Neural progenitor cell (in vitro differentiated cells): ENCODE data around the gene RASSF4. TPM values are rescaled to one million over a fixed set of nuclear protein-coding genes. Genes with fewer than 3 reads are reported as not detected.
A peak's percentile ranks its signal among the peaks of the same experiment; 100 is the strongest.

Experiments
- DNase-seq: peaks from one replicate; pipeline ENCODE4 v3.0.0-alpha.2; 2016; ENCODE audit warnings: low spot score
- H2AFZ ChIP-seq: fragments of 200-600 bp; sonication (generic); replicated peaks from 2 replicates; pipeline ENCODE4 v1.6.1; 2016; ENCODE audit warnings: antibody characterized with exemption
- H3F3A ChIP-seq: fragments of 200-600 bp; sonication (generic); 2 replicates; pipeline ENCODE4 v1.6.1; 2016; ENCODE audit warnings: antibody characterized with exemption, low read depth
- H3K27ac ChIP-seq: fragments of 200-600 bp; sonication (generic); 2 replicates; pipeline ENCODE4 v1.5.1; 2016; ENCODE audit warnings: mild to moderate bottlenecking
- H3K27me3 ChIP-seq: fragments of 200-600 bp; sonication (generic); 2 replicates; pipeline ENCODE4 v1.6.1; 2016; ENCODE audit warnings: mild to moderate bottlenecking, moderate library complexity
- H3K36me3 ChIP-seq: fragments of 200-600 bp; sonication (generic); 2 replicates; pipeline ENCODE4 v1.5.1; 2016
- H3K4me1 ChIP-seq: fragments of 200-600 bp; sonication (generic); 2 replicates; pipeline ENCODE4 v1.6.1; 2016; ENCODE audit warnings: mixed run types
- H3K4me2 ChIP-seq: fragments of 200-600 bp; sonication (generic); 2 replicates; pipeline ENCODE4 v1.6.1; 2016
- H3K4me3 ChIP-seq: fragments of 200-600 bp; sonication (generic); 2 replicates; pipeline ENCODE4 v1.5.1; 2016
- H3K79me2 ChIP-seq: fragments of 200-600 bp; sonication (generic); 2 replicates; pipeline ENCODE4 v1.6.1; 2016; ENCODE audit warnings: low read depth
- H3K9ac ChIP-seq: fragments of 200-600 bp; sonication (generic); 2 replicates; pipeline ENCODE4 v1.6.1; 2016
- H3K9me3 ChIP-seq: fragments of 200-600 bp; sonication (generic); 2 replicates; pipeline ENCODE4 v1.5.1; 2016; ENCODE audit warnings: low read depth
- H4K20me1 ChIP-seq: fragments of 200-600 bp; sonication (generic); 2 replicates; pipeline ENCODE4 v1.6.1; 2016; ENCODE audit warnings: low read depth
- H3K27ac Mint-ChIP-seq: 3 replicates; pipeline ENCODE4 v1.8.0; 2021; ENCODE audit warnings: mixed read lengths
- H3K27me3 Mint-ChIP-seq: 2 replicates; pipeline ENCODE4 v1.8.0; 2022; ENCODE audit warnings: low read depth, mild to moderate bottlenecking, inconsistent platforms, moderate library complexity, mixed read lengths; ENCODE audit not compliant: insufficient read depth
- H3K36me3 Mint-ChIP-seq: 3 replicates; pipeline ENCODE4 v1.8.0; 2021; ENCODE audit warnings: mixed read lengths
- H3K4me1 Mint-ChIP-seq: 3 replicates; pipeline ENCODE4 v1.8.0; 2021; ENCODE audit warnings: mixed read lengths
- H3K4me3 Mint-ChIP-seq: 3 replicates; pipeline ENCODE4 v1.8.0; 2021; ENCODE audit warnings: mild to moderate bottlenecking, moderate library complexity, mixed read lengths
- H3K9me3 Mint-ChIP-seq: 3 replicates; pipeline ENCODE4 v1.8.0; 2020; ENCODE audit warnings: mixed read lengths
- EZH2 ChIP-seq: fragments of 200-600 bp; sonication (generic); IDR thresholded peaks from 2 replicates; pipeline ENCODE4 v1.6.1; 2017; ENCODE audit warnings: antibody characterized with exemption, mild to moderate bottlenecking, moderate library complexity
- EZH2phosphoT487 ChIP-seq: fragments of 200-600 bp; sonication (generic); IDR thresholded peaks from 2 replicates; pipeline ENCODE4 v1.6.1; 2017; ENCODE audit warnings: antibody characterized with exemption
- total RNA-seq: library from RNA; depleted of rRNA; stranded (reverse); fragments of >200 nt; gene quantifications from 2 replicates; pipeline ENCODE4 v1.2.3, GENCODE V29; 2015; ENCODE audit warnings: low replicate concordance
- TF ChIP-seq, protein P1 (sequence below): fragments of 200-600 bp; sonication (generic); IDR thresholded peaks from 2 replicates; pipeline ENCODE4 v1.5.1; 2017; ENCODE audit warnings: antibody characterized with exemption, mild to moderate bottlenecking

RASSF4 gene
- total RNA-seq, 1 donor from 2014 or later = 3.1 TPM

DNA sequence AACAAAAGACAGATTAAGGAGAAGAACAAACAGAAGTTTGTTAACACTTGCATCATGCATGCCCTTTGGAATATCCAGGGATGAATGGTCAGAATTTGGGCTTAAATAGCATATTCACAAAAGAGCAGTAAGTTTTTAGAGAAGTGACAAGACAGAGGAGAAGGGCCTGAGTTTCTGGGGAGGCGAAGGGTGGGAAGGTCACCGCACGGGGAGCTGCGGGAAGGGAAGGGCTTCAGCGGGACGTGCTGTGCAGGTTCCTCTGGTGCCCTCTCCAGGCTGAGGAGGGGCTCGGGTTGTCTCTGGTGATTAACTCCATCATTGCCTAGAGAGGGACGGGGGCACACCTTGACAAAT is 30.7 kb downstream of the RASSF4 start:
- H3K27ac ChIP-seq = no peak overlapping the region
- H3K4me3 ChIP-seq = peak overlapping the region; percentile 28
- H3K27me3 ChIP-seq = peaks cover 42% of the 10 kb centered on the region
- no peaks in the 10 kb centered on the region for H3K36me3 ChIP-seq
- no peaks in the 10 kb centered on the region for H3K9me3 Mint-ChIP-seq
- H2AFZ ChIP-seq = no peak overlapping the region
- H3K4me1 ChIP-seq = peaks cover 53% of the 10 kb centered on the region
- H3K79me2 ChIP-seq = no peaks in the 10 kb centered on the region
- H3K27me3 Mint-ChIP-seq = peaks cover 4% of the 10 kb centered on the region
- H3K27ac Mint-ChIP-seq = peak overlapping the region; percentile 25
- DNase-seq = peak; percentile 76
- H3K4me3 Mint-ChIP-seq = no peak overlapping the region
- peak overlapping the region; percentile 66 for H3K4me2 ChIP-seq
- H4K20me1 ChIP-seq = peaks cover 13% of the 10 kb centered on the region
- H3K36me3 Mint-ChIP-seq = peaks cover 7% of the 10 kb centered on the region
- H3K4me1 Mint-ChIP-seq = peaks cover 39% of the 10 kb centered on the region
- H3F3A ChIP-seq = peaks cover 34% of the 10 kb centered on the region
- H3K9me3 ChIP-seq = no peaks in the 10 kb centered on the region
- H3K9ac ChIP-seq = no peak overlapping the region
- no peak for TF ChIP-seq EZH2
- TF ChIP-seq, protein P1, sequence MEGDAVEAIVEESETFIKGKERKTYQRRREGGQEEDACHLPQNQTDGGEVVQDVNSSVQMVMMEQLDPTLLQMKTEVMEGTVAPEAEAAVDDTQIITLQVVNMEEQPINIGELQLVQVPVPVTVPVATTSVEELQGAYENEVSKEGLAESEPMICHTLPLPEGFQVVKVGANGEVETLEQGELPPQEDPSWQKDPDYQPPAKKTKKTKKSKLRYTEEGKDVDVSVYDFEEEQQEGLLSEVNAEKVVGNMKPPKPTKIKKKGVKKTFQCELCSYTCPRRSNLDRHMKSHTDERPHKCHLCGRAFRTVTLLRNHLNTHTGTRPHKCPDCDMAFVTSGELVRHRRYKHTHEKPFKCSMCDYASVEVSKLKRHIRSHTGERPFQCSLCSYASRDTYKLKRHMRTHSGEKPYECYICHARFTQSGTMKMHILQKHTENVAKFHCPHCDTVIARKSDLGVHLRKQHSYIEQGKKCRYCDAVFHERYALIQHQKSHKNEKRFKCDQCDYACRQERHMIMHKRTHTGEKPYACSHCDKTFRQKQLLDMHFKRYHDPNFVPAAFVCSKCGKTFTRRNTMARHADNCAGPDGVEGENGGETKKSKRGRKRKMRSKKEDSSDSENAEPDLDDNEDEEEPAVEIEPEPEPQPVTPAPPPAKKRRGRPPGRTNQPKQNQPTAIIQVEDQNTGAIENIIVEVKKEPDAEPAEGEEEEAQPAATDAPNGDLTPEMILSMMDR = peak; percentile 57
- TF ChIP-seq EZH2phosphoT487 = peak; percentile 69

DNA sequence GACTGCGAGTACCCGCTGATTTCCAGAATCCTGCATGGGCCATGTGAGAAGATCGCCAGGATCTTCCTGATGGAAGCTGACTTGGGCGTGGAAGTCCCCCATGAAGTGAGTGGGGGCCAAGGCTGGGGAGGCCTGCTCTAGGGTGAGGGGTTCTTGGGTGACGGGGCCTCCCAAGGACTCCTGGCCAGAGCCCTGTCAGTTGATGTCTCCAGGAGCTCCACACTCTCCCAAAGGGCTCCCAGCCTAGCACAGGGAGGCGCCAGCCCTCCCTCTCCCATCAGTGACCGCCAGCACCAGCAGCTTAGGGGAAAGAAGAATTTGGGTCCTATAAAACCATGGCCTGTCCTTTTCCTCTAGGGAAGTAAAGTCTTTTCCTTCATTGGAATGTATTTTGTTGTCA is 31.4 kb downstream of the RASSF4 start:
- H3K4me3 ChIP-seq = no peak overlapping the region
- H3K9me3 Mint-ChIP-seq = no peaks in the 10 kb centered on the region
- peaks cover 39% of the 10 kb centered on the region for H3K4me1 Mint-ChIP-seq
- H3K4me3 Mint-ChIP-seq = no peak overlapping the region
- H3K4me2 ChIP-seq = peak overlapping the region; percentile 66
- DNase-seq = no peak
- no peak overlapping the region for H2AFZ ChIP-seq
- peaks cover 34% of the 10 kb centered on the region for H3F3A ChIP-seq
- no peaks in the 10 kb centered on the region for H3K9me3 ChIP-seq
- H3K27ac Mint-ChIP-seq = no peak overlapping the region
- peaks cover 46% of the 10 kb centered on the region for H3K4me1 ChIP-seq
- TF ChIP-seq, protein P1 = no peak
- no peak for TF ChIP-seq EZH2phosphoT487
- TF ChIP-seq EZH2 = no peak
- no peaks in the 10 kb centered on the region for H3K79me2 ChIP-seq
- H3K36me3 Mint-ChIP-seq = peaks cover 7% of the 10 kb centered on the region
- H3K9ac ChIP-seq = no peak overlapping the region
- H3K27me3 ChIP-seq = peaks cover 42% of the 10 kb centered on the region
- H3K36me3 ChIP-seq = no peaks in the 10 kb centered on the region
- no peak overlapping the region for H3K27ac ChIP-seq
- H4K20me1 ChIP-seq = peaks cover 13% of the 10 kb centered on the region
- H3K27me3 Mint-ChIP-seq = peaks cover 4% of the 10 kb centered on the region

DNA sequence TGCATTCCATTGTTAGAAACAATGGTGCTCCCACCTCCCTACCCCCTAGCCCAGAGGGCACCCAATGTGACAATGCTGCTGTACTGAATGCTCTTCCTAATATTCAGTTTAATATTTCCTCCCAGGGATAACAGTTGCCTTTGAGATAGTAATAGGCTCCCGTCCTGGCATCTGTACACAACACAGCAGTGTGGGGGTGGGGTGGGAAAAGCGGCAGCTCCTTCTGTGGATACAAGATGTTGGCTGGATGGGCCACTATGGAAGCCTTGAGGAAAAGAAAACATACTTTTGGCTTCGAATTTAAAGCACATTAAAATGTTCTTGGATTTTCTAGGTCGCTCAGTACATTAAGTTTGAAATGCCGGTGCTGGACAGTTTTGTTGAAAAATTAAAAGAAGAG is 32.0 kb downstream of the RASSF4 start:
- no peak for TF ChIP-seq EZH2phosphoT487
- TF ChIP-seq, protein P1 = no peak
- no peak for TF ChIP-seq EZH2
- no peak for DNase-seq
- H3K27me3 Mint-ChIP-seq = peaks cover 4% of the 10 kb centered on the region
- H3K4me3 ChIP-seq = no peak overlapping the region
- H3K4me1 ChIP-seq = peaks cover 40% of the 10 kb centered on the region
- no peaks in the 10 kb centered on the region for H3K9me3 Mint-ChIP-seq
- no peak overlapping the region for H3K27ac ChIP-seq
- H3K9me3 ChIP-seq = no peaks in the 10 kb centered on the region
- peak overlapping the region; percentile 66 for H3K4me2 ChIP-seq
- H2AFZ ChIP-seq = no peak overlapping the region
- H3F3A ChIP-seq = peaks cover 34% of the 10 kb centered on the region
- H4K20me1 ChIP-seq = peaks cover 13% of the 10 kb centered on the region
- peaks cover 42% of the 10 kb centered on the region for H3K27me3 ChIP-seq
- peaks cover 35% of the 10 kb centered on the region for H3K4me1 Mint-ChIP-seq
- H3K36me3 ChIP-seq = no peaks in the 10 kb centered on the region
- no peak overlapping the region for H3K4me3 Mint-ChIP-seq
- no peak overlapping the region for H3K9ac ChIP-seq
- H3K36me3 Mint-ChIP-seq = peaks cover 7% of the 10 kb centered on the region
- no peaks in the 10 kb centered on the region for H3K79me2 ChIP-seq
- H3K27ac Mint-ChIP-seq = no peak overlapping the region
